H1 (cell line): ENCODE data around the gene ISX. TPM values are rescaled to one million over a fixed set of nuclear protein-coding genes. Genes with fewer than 3 reads are reported as not detected.

Experiments
- BRCA1 ChIP-seq: IDR thresholded peaks from 2 replicates; pipeline ENCODE4 v1.6.1; 2012; ENCODE audit warnings: low read depth, low read length, improper control_type of control experiment
- CBX8 ChIP-seq: fragments of 300-800, 300-1000 bp; sonication (generic); IDR thresholded peaks from 2 replicates; pipeline ENCODE4 v1.7.1; 2016; ENCODE audit warnings: low read depth, low read length, borderline replicate concordance
- E2F6 ChIP-seq: IDR thresholded peaks from 2 replicates; pipeline ENCODE4 v1.6.1; 2012; ENCODE audit warnings: inconsistent platforms
- JUND ChIP-seq: IDR thresholded peaks from 2 replicates; pipeline ENCODE4 v1.6.1; 2011; ENCODE audit warnings: mild to moderate bottlenecking, improper control_type of control experiment, low read length
- NRF1 ChIP-seq: IDR thresholded peaks from 2 replicates; pipeline ENCODE4 v1.6.1; 2011; ENCODE audit warnings: mild to moderate bottlenecking, low read depth, low read length, improper control_type of control experiment
- POLR2A ChIP-seq, 2 experiments: IDR thresholded peaks; 1 replicate in 1 of 2; 2 replicates in 1 of 2; pipeline ENCODE4 v1.6.1; 2011; ENCODE audit warnings: low read depth in 2 of 2, low read length in 2 of 2, mild to moderate bottlenecking in 2 of 2; ENCODE audit errors: control extremely low read depth in 1 of 2
- RFX5 ChIP-seq: IDR thresholded peaks from 2 replicates; pipeline ENCODE4 v1.6.1; 2011; ENCODE audit warnings: low read depth, low read length, improper control_type of control experiment, borderline replicate concordance
- YY1 ChIP-seq: IDR thresholded peaks from 2 replicates; pipeline ENCODE4 v1.6.1; 2011; ENCODE audit warnings: low read depth, mild to moderate bottlenecking, low read length
- polyA plus RNA-seq, 7 experiments: library from polyadenylated mRNA; depleted of rRNA in 3 of 7; stranded (reverse) in 5 of 7; unstranded in 2 of 7; fragments of >200 nt in 5 of 7; fragments of 200-250 nt in 2 of 7; gene quantifications; 1 replicate in 5 of 7; 2 replicates in 1 of 7; 4 replicates in 1 of 7; pipeline versions ENCODE4 v1.2.1 to v1.2.3, GENCODE V29; 2011 to 2013; ENCODE audit warnings: missing spikeins in 2 of 7, mixed read lengths in 2 of 7
- total RNA-seq: library from RNA; stranded (reverse); fragmentation: NEBNext Ultra II Directional; extraction: Animal tissue kit (Norgen Biotek cat#: 25700); gene quantifications from 2 replicates; pipeline ENCODE4 v1.2.1, GENCODE V29; 2021

The ISX gene
- total and polyA plus RNA-seq, 2 of the 8 experiments (the other 6 are each of a cell fraction or from before 2014, with no cell fraction given), result not detected

GRCh38 chr22:35071784-35072183, 5.8 kb downstream of the ISX start (continued):
- TF ChIP-seq BRCA1, result no peak
- no peak for TF ChIP-seq RFX5
- TF ChIP-seq E2F6, result no peak
- TF ChIP-seq NRF1, result no peak
- no peak for TF ChIP-seq POLR2A (IDR thresholded peaks at IDR 0.05; ENCODE audit: control extremely low read depth in 1 of 2, low read depth in 2 of 2, low read length in 2 of 2)
- no peak for TF ChIP-seq CBX8
- no peak for TF ChIP-seq JUND
- no peak for TF ChIP-seq YY1
- TF ChIP-seq, all 59 proteins: peak for 0
